Esophagus squamous epithelium (tissue), 4 donors: ENCODE data around the gene DLK1.

ENCODE experiments used
- POLR2A ChIP-seq, 4 donors: fragments of 450-650 bp; IDR thresholded peaks; one replicate each; pipeline ENCODE4 v1.6.1; 2017; ENCODE audit warnings: antibody characterized with exemption in 4 of 4, mild to moderate bottlenecking in 4 of 4, moderate library complexity in 3 of 4
- TF ChIP-seq, protein P1 (sequence below), 6 experiments: fragments of 450-650 bp in 4 of 6; fragments of 200-600 bp in 2 of 6; sonication (generic) in 2 of 6; IDR thresholded peaks; one replicate each; pipeline ENCODE4 v1.5.1; 2016 to 2019; ENCODE audit warnings: antibody characterized with exemption in 6 of 6, mild to moderate bottlenecking in 4 of 6, moderate library complexity in 4 of 6

DNA sequence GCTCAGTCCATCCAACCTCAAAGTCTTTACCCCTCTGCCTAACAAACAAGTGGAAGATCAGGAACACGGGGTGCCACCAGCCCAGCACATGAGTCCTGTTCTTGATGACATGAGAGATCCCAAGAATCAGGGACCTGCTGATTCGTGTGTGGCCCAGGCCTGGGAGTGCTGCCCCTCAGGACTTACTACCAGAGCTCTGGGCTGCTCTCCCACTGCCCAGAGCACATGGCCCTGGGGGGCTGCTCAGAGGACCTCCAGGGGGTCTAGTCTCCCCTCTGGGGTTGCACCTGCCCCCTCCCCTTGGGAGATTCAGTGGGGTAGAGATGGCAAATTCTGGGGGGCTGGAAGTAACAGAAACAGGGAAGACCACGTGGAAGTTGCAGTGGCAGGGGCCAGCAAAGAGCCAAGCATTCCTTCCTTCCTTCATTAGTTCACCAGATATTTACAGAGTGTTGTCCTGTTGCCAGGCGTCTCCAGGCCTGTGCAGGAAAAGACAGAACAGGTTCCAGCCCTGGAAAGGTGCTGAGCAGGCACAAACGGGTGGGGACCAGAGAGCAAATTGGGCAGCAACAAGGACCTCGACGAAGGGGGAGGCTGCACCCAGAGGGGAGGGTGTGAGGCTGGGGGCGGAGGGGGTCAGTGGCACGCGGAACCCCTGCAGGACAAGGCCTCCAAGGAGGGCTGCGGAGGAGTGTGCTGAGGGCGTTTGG, 54.1 kb downstream of the DLK1 start:
- TF ChIP-seq, protein P1, sequence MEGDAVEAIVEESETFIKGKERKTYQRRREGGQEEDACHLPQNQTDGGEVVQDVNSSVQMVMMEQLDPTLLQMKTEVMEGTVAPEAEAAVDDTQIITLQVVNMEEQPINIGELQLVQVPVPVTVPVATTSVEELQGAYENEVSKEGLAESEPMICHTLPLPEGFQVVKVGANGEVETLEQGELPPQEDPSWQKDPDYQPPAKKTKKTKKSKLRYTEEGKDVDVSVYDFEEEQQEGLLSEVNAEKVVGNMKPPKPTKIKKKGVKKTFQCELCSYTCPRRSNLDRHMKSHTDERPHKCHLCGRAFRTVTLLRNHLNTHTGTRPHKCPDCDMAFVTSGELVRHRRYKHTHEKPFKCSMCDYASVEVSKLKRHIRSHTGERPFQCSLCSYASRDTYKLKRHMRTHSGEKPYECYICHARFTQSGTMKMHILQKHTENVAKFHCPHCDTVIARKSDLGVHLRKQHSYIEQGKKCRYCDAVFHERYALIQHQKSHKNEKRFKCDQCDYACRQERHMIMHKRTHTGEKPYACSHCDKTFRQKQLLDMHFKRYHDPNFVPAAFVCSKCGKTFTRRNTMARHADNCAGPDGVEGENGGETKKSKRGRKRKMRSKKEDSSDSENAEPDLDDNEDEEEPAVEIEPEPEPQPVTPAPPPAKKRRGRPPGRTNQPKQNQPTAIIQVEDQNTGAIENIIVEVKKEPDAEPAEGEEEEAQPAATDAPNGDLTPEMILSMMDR (IDR thresholded peaks at IDR 0.05): no peak
- TF ChIP-seq POLR2A (IDR thresholded peaks at IDR 0.05): no peak
